CD14-positive monocyte (primary cell): ENCODE results near the gene CTU2. TPM values are rescaled to one million over a fixed set of nuclear protein-coding genes. Genes with fewer than 3 reads are reported as not detected.

Source experiments
- DNase-seq, 3 donors: peaks; one replicate each; pipeline ENCODE4 v3.0.0-alpha.2; 2011 to 2022
- H2AFZ ChIP-seq: 2 replicates; pipeline ENCODE4 v1.6.0; 2012; ENCODE audit warnings: mild to moderate bottlenecking, low read depth, low read length, inconsistent platforms; ENCODE audit not compliant: insufficient read depth, poor library complexity, severe bottlenecking
- H3K27ac ChIP-seq, 2 donors: 1 replicate in 1 of 2; 2 replicates in 1 of 2; pipeline ENCODE4 v1.5.1; 2012 to 2013; ENCODE audit warnings: low read length in 2 of 2, control low read depth in 1 of 2, inconsistent platforms in 1 of 2, low read depth in 1 of 2, mild to moderate bottlenecking in 1 of 2
- H3K27me3 ChIP-seq, 2 donors: one replicate each; pipeline versions ENCODE4 v1.6.0 to v1.6.1; 2011 to 2013; ENCODE audit warnings: low read length in 2 of 2; ENCODE audit not compliant: control insufficient read depth in 2 of 2, insufficient read depth in 2 of 2
- H3K36me3 ChIP-seq, 2 donors: replicated peaks in 1 of 2; 1 replicate in 1 of 2; 2 replicates in 1 of 2; pipeline versions ENCODE4 v1.5.1 to v1.6.1; 2012 to 2013; ENCODE audit warnings: low read length in 2 of 2, control low read depth in 1 of 2, inconsistent platforms in 1 of 2, mild to moderate bottlenecking in 1 of 2; ENCODE audit not compliant: insufficient read depth in 2 of 2, control insufficient read depth in 1 of 2
- H3K4me1 ChIP-seq, 2 donors: 1 replicate in 1 of 2; 2 replicates in 1 of 2; pipeline versions ENCODE4 v1.5.1 to v1.6.1; 2012 to 2013; ENCODE audit warnings: low read length in 2 of 2, control low read depth in 1 of 2, inconsistent platforms in 1 of 2, mild to moderate bottlenecking in 1 of 2, moderate library complexity in 1 of 2; ENCODE audit not compliant: insufficient read depth in 2 of 2, control insufficient read depth in 1 of 2
- H3K4me2 ChIP-seq: replicated peaks from 2 replicates; pipeline ENCODE3; 2012; ENCODE audit warnings: low read length, moderate library complexity, mild to moderate bottlenecking; ENCODE audit not compliant: poor library complexity, severe bottlenecking; ENCODE audit errors: extremely low read depth
- H3K4me3 ChIP-seq, 3 experiments: fragments of 200-600 bp in 1 of 3; sonication (generic) in 1 of 3; replicated peaks in 1 of 3; 1 replicate in 2 of 3; 2 replicates in 1 of 3; pipeline ENCODE4 v1.5.1; 2011 to 2013; ENCODE audit warnings: low read length in 3 of 3, mild to moderate bottlenecking in 3 of 3, control low read depth in 2 of 3, low read depth in 2 of 3, inconsistent platforms in 1 of 3, moderate library complexity in 1 of 3
- H3K79me2 ChIP-seq: 2 replicates; pipeline ENCODE4 v1.6.0; 2012; ENCODE audit warnings: mild to moderate bottlenecking, control low read depth, inconsistent platforms, low read length, moderate library complexity; ENCODE audit not compliant: insufficient read depth
- H3K9ac ChIP-seq: 2 replicates; pipeline ENCODE4 v1.6.0; 2017; ENCODE audit warnings: low read length, mild to moderate bottlenecking; ENCODE audit not compliant: insufficient read depth, poor library complexity, severe bottlenecking
- H3K9me3 ChIP-seq, 2 donors: replicated peaks in 1 of 2; 1 replicate in 1 of 2; 2 replicates in 1 of 2; pipeline versions ENCODE4 v1.5.1 to v1.6.1; 2012 to 2013; ENCODE audit warnings: low read length in 2 of 2, control low read depth in 1 of 2; ENCODE audit not compliant: control insufficient read depth in 1 of 2, insufficient read depth in 1 of 2
- H4K20me1 ChIP-seq: 2 replicates; pipeline ENCODE4 v1.6.0; 2012; ENCODE audit warnings: mild to moderate bottlenecking, low read length, control low read depth, moderate library complexity; ENCODE audit not compliant: insufficient read depth
- H3K27ac Mint-ChIP-seq, 7 donors: one replicate each; pipeline ENCODE4 v1.8.0; 2020; ENCODE audit warnings: mild to moderate bottlenecking in 7 of 7, mixed read lengths in 7 of 7, moderate library complexity in 6 of 7, inconsistent platforms in 2 of 7
- H3K27me3 Mint-ChIP-seq, 3 donors: one replicate each; pipeline ENCODE4 v1.8.0; 2021 to 2022; ENCODE audit warnings: low read depth in 3 of 3, mild to moderate bottlenecking in 3 of 3, mixed read lengths in 3 of 3, moderate library complexity in 3 of 3, inconsistent platforms in 1 of 3
- H3K36me3 Mint-ChIP-seq, 2 donors: one replicate each; pipeline ENCODE4 v1.8.0; 2020; ENCODE audit warnings: mixed read lengths in 2 of 2, inconsistent platforms in 1 of 2, mild to moderate bottlenecking in 1 of 2
- H3K4me1 Mint-ChIP-seq: one replicate; pipeline ENCODE4 v1.8.0; 2020; ENCODE audit warnings: mild to moderate bottlenecking, mixed read lengths
- H3K4me3 Mint-ChIP-seq, 2 donors: one replicate each; pipeline ENCODE4 v1.8.0; 2020; ENCODE audit warnings: mild to moderate bottlenecking in 2 of 2, mixed read lengths in 2 of 2, moderate library complexity in 1 of 2
- H3K9me3 Mint-ChIP-seq, 7 donors: one replicate each; pipeline ENCODE4 v1.8.0; 2020 to 2022; ENCODE audit warnings: mixed read lengths in 7 of 7, mild to moderate bottlenecking in 6 of 7, moderate library complexity in 6 of 7, inconsistent platforms in 2 of 7
- CTCF ChIP-seq: fragments of 200-600 bp; IDR thresholded peaks from one replicate; pipeline ENCODE4 v1.8.0; 2022; ENCODE audit warnings: antibody characterized with exemption, mild to moderate bottlenecking
- WGBS: methylation state at CpG from one replicate; pipeline ENCODE4 v1.1.5; 2013; ENCODE audit warnings: missing lambda C conversion rate; ENCODE audit not compliant: insufficient coverage; 5-methylcytosine and 5-hydroxymethylcytosine counted together
- intact Hi-C, 2 donors: fragments of 100-400 bp; cut with micrococcal nuclease; formaldehyde crosslinking; loops; one replicate each; pipeline versions ENCODE4 v1.15.0 to v1.15.1; 2023
- polyA plus RNA-seq, 3 donors: library from polyadenylated mRNA; depleted of rRNA in 1 of 3; unstranded in 2 of 3; stranded (reverse) in 1 of 3; fragments of 300-500 nt in 2 of 3; fragments of >200 nt in 1 of 3; fragmentation: Illumina TruSeq in 2 of 3; gene quantifications; 1 replicate in 2 of 3; 2 replicates in 1 of 3; pipeline ENCODE4 v1.2.3, GENCODE V29; 2012 to 2021

The CTU2 gene
- polyA plus RNA-seq, 3 donors, result 5.9 to 10.3 (median 7.5) TPM

DNA sequence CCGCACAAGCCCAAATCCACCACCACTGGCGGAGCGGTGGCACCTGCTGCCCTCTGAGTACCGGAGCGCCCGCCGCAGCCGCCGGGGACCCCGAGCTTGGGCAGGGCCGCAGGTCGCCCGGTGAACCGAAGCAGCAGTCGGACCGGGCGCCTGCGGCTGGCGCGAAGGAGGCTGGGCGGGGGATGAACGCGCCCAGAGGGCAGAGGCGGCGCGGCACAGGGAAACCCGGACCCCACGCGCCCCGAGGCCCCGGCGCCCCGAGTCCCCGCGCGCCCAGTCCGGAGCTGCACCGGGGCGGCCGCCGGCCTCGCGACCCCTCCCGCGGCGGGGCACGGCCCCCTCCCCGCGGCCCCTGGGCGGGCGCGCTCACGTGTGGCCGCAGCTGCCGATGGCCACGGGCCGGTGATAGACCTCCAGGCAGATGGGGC lies 488 bp upstream of the CTU2 start:
- Histone ChIP-seq H3K27me3 (no peaks in the 10 kb centered on the region), H2AFZ (no peak overlapping the region), H3K9ac (peak overlapping the region; percentile 79), H3K4me3 (peak overlapping the region; percentile 78 to 96 (median 93)), H3K4me2 (peak overlapping the region; percentile 83), H4K20me1 (peaks cover 12% of the 10 kb centered on the region), H3K9me3 (no peaks in the 10 kb centered on the region), H3K79me2 (peaks cover 61% of the 10 kb centered on the region), H3K36me3 (peaks cover 0 to 4% of the 10 kb centered on the region in 2 donors), H3K27ac (peak overlapping the region; percentile 84 to 88), H3K4me1 (peaks cover 53 to 62% of the 10 kb centered on the region in 2 donors)
- DNase-seq, result no peak
- peak overlapping the region; percentile 90 to 99 (median 98) for H3K27ac Mint-ChIP-seq
- H3K9me3 Mint-ChIP-seq, result peaks cover 0 to 2% (median 0%) of the 10 kb centered on the region in 7 donors
- TF ChIP-seq CTCF, result no peak
- peaks cover 15 to 34% of the 10 kb centered on the region in 2 donors for H3K36me3 Mint-ChIP-seq
- H3K27me3 Mint-ChIP-seq, result peaks cover 0 to 4% (median 3%) of the 10 kb centered on the region in 3 donors
- peak overlapping the region; percentile 99 for H3K4me3 Mint-ChIP-seq
- peaks cover 49% of the 10 kb centered on the region for H3K4me1 Mint-ChIP-seq
- intact Hi-C loops, result loop anchor here (2.0 to 10.0 kb wide), 3 partner anchors 135 to 751 kb away; partner anchors contain the start of genes BANP (in 1 of the 2) and ZC3H18 (in 1 of the 2)
- under 1% methylated on average over 57 of the region's 57 CpGs for WGBS

GRCh38 chr16:88706965-88707826 lies 893 bp downstream of the CTU2 start:
- Histone ChIP-seq H3K4me2 (peak overlapping the region; percentile 83), H3K4me3 (peak overlapping the region; percentile 70 to 93 (median 78)), H2AFZ (peak overlapping the region; percentile 90), H3K9me3 (no peaks in the 10 kb centered on the region), H3K36me3 (peaks cover 0 to 4% of the 10 kb centered on the region in 2 donors), H3K79me2 (peaks cover 48% of the 10 kb centered on the region), H3K27ac (peak overlapping the region; percentile 24 to 84), H4K20me1 (peaks cover 13% of the 10 kb centered on the region), H3K4me1 (peaks cover 41 to 48% of the 10 kb centered on the region in 2 donors), H3K9ac (peak overlapping the region; percentile 79), H3K27me3 (no peaks in the 10 kb centered on the region)
- DNase-seq, result no peak
- peaks cover 39% of the 10 kb centered on the region for H3K4me1 Mint-ChIP-seq
- WGBS, result 74% methylated on average over 4 of the region's 17 CpGs
- intact Hi-C loops, result loop anchor here (10.0 kb wide), 2 partner anchors 408 to 752 kb away; partner anchors contain the start of gene BANP (in 1 of the 2)
- H3K27me3 Mint-ChIP-seq, result peaks cover 0 to 4% (median 3%) of the 10 kb centered on the region in 3 donors
- H3K9me3 Mint-ChIP-seq, result peaks cover 0 to 2% (median 0%) of the 10 kb centered on the region in 7 donors
- peak overlapping the region; percentile 71 to 72 for H3K4me3 Mint-ChIP-seq
- peaks cover 15 to 28% of the 10 kb centered on the region in 2 donors for H3K36me3 Mint-ChIP-seq
- TF ChIP-seq CTCF, result no peak
- H3K27ac Mint-ChIP-seq, result peak overlapping the region in 6 of 7 donors; percentile 12 to 88 (median 53)
